Bronchial epithelial cell (primary cell): ENCODE results near the gene IRX5. TPM values are rescaled to one million over a fixed set of nuclear protein-coding genes. Genes with fewer than 3 reads are reported as not detected.

Source experiments
- DNase-seq: peaks from one replicate; pipeline ENCODE4 v3.0.0-alpha.2; 2010; ENCODE audit warnings: low read depth
- FAIRE-seq: peaks from 2 replicates; lab custom pipeline; 2011; peaks lifted over from hg19 to GRCh38; lab: Jason Lieb, UNC
- H3K27me3 ChIP-seq: 2 replicates; pipeline ENCODE4 v1.5.1; 2011; ENCODE audit warnings: low read length; ENCODE audit not compliant: control insufficient read depth, insufficient read depth
- H3K36me3 ChIP-seq: 2 replicates; pipeline ENCODE4 v1.5.1; 2011; ENCODE audit warnings: low read length; ENCODE audit not compliant: control insufficient read depth, insufficient read depth
- H3K4me3 ChIP-seq: 2 replicates; pipeline ENCODE4 v1.5.1; 2011; ENCODE audit warnings: mild to moderate bottlenecking, low read depth, low read length, control low read depth
- CTCF ChIP-seq: IDR thresholded peaks from 2 replicates; pipeline ENCODE4 v1.5.1; 2011; ENCODE audit warnings: mild to moderate bottlenecking, moderate library complexity, low read length, control low read depth, inconsistent platforms; ENCODE audit not compliant: insufficient read depth, severe bottlenecking
- total RNA-seq: library from RNA; depleted of rRNA; stranded (reverse); fragments of >200 nt; gene quantifications from 2 replicates; pipeline ENCODE4 v1.2.1, GENCODE V29; 2014

Gene IRX5
- total RNA-seq, 1 donor from 2014 or later: 6.3 TPM

GRCh38 chr16:54945063-54945462, 14.4 kb downstream of the IRX5 start:
- FAIRE-seq (no peak), DNase-seq (no peak)
- Histone ChIP-seq H3K4me3 (no peak overlapping the region), H3K27me3 (no peaks in the 10 kb centered on the region), H3K36me3 (peaks cover 2% of the 10 kb centered on the region)
- TF ChIP-seq CTCF: no peak

- Histone ChIP-seq H3K36me3 (no peaks in the 10 kb centered on the region), H3K4me3 (no peak overlapping the region), H3K27me3 (no peaks in the 10 kb centered on the region)
- DNase-seq: peak; percentile 84
- no peak for TF ChIP-seq CTCF
- FAIRE-seq: no peak
Measured at GRCh38 chr16:54946909-54947308, 16.2 kb downstream of the IRX5 start.

GRCh38 chr16:54947616-54948015, 17.0 kb downstream of the IRX5 start:
- no peak for TF ChIP-seq CTCF
- H3K27me3 ChIP-seq: no peaks in the 10 kb centered on the region
- H3K36me3 ChIP-seq: no peaks in the 10 kb centered on the region
- no peak for FAIRE-seq
- no peak for DNase-seq
- no peak overlapping the region for H3K4me3 ChIP-seq

- peak; percentile 60 for FAIRE-seq
Measured at GRCh38 chr16:54952195-54952594, 21.5 kb downstream of the IRX5 start.

GRCh38 chr16:54953461-54953860, 22.8 kb downstream of the IRX5 start:
- Histone ChIP-seq H3K27me3 (no peaks in the 10 kb centered on the region), H3K36me3 (no peaks in the 10 kb centered on the region), H3K4me3 (no peak overlapping the region)
- FAIRE-seq: no peak
- no peak for TF ChIP-seq CTCF
- no peak for DNase-seq

More at GRCh38 chr16:54952195-54952594, 21.5 kb downstream of the IRX5 start:
- H3K27me3 ChIP-seq: no peaks in the 10 kb centered on the region
- DNase-seq: peak; percentile 90
- TF ChIP-seq CTCF: no peak
- H3K4me3 ChIP-seq: no peak overlapping the region
- H3K36me3 ChIP-seq: no peaks in the 10 kb centered on the region

- DNase-seq: no peak
- Histone ChIP-seq H3K4me3 (no peak overlapping the region), H3K27me3 (no peaks in the 10 kb centered on the region), H3K36me3 (no peaks in the 10 kb centered on the region)
- FAIRE-seq: no peak
- no peak for TF ChIP-seq CTCF
Measured at GRCh38 chr16:54954220-54954619, 23.6 kb downstream of the IRX5 start.
